ENCODE results near the gene IRF3. TPM values are rescaled to one million over a fixed set of nuclear protein-coding genes. Genes with fewer than 3 reads are reported as not detected.

IRF3 gene
- 48.8 and 80.3 TPM in 2 replicates for total RNA-seq

DNA sequence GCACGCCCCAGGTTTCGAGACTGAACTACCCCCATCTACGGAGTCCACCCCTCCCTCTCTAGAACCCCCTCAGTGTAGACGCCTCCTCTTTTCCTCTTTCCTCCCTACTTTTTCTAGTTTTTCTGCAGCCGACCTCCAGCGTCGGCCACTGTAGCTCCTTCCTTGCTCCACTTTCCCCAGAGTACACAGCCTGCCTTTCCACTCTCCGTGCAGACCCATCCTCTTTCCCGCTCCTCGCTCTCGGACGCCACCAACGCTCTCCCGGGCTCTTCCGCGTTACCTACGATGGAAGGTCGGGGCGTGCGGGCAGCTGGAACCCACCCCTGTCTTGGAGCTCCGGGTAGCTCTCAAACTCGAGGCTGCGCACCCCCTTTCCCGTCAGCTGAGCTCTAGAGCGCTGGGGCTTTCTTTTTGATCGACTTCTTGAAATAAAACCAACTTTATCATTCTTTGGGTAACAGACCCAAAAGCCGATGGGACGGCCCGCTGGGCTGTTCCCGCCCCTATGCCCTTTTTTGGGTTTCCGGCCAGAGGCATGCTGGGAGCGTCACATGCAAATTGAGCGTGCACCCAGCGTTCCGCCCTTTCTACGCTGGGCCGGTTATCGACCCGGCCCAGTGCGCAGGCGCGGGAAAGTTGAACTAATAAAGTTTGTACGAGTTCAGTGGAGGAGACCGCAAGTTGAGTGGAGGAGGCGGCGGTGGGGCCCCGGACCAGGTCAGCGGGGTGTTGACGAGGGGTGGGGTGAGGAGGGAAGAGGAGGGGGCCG is at the start of gene IRF3, which contains the start of gene BCL2L12:
Gene IRF3, minus strand, starts transcription at position 507 of the 769 bp plus-strand sequence. CDS start 1,019 bp downstream, outside the sequence.
Gene BCL2L12, plus strand, starts transcription at position 583 of the 769 bp plus-strand sequence. CDS start 760 bp downstream, outside the sequence.

DNA sequence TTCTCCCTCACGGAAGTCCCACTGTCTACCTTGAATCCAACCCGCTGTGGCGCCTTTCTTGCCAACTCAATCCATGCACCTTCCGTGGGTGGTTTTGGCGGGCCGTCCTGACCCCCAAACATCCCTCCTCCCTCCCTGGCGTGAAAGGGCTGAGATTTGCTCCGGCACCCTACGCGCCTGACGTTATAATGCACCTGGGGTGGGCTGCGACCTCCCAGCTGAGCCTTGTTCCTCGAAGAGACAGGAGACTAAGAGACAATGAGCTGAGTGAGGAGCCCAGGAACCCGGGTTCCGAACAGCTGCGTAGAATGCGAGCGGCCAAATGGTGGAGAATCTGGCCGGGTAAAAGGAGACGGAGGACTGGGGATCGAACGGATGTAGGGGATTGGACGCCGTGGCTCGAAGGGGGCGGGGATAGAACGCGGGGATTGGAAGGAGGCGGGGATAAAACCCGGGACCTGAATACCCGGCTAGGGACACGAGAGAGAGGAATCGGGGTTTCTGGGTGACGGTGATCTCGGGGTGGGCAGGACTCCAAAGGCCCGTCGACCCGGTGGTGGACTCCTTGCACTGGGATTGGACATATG is 25.1 kb upstream of the IRF3 start, which contains the start of gene CPT1C:
Gene CPT1C, plus strand, starts transcription at position 461 of the 587 bp plus-strand sequence. CDS start 1,137 bp downstream, outside the sequence.

GRCh38 chr19:49689133-49690078 is 23.7 kb upstream of the IRF3 start, which contains the start of gene ADM5:
TSS of gene ADM5 (plus strand) at chr19:49689594. CDS start at chr19:49689838, 244 bp downstream.

GRCh38 chr19:49677231-49677900 is 11.7 kb upstream of the IRF3 start, which contains the start of gene PRMT1:
TSS of gene PRMT1 (plus strand) at chr19:49677271. CDS start at chr19:49677281, 10 bp downstream.

GRCh38 chr19:49641688-49642491 is 23.8 kb downstream of the IRF3 start, which contains the start of gene SCAF1:
TSS of gene SCAF1 (plus strand) at chr19:49642209. CDS start at chr19:49645027, 2,818 bp downstream.

GRCh38 chr19:49640113-49640898 is 25.4 kb downstream of the IRF3 start, which contains the start of gene RRAS:
TSS of gene RRAS (minus strand) at chr19:49640143. CDS start at chr19:49640098, 45 bp downstream.

Other genes with a start within 250 kb of the IRF3 start
- not detected in 2 replicates for gene PTH2, start 242.4 kb downstream of the IRF3 start, total RNA-seq
- not detected in 2 replicates for gene GFY, start 240.5 kb downstream of the IRF3 start, total RNA-seq
- gene SLC17A7, start 224.3 kb downstream of the IRF3 start, total RNA-seq: 0.19 and 1.1 TPM in 2 replicates
- gene PIH1D1, start 214.0 kb downstream of the IRF3 start, total RNA-seq: 133 and 157 TPM in 2 replicates
- gene ALDH16A1, start 212.6 kb downstream of the IRF3 start, total RNA-seq: 17.2 and 59.2 TPM in 2 replicates
- 1.5 and 3.4 TPM in 2 replicates for gene FLT3LG, start 191.6 kb downstream of the IRF3 start, total RNA-seq
- 2,978 and 3,842 TPM in 2 replicates for gene RPL13A, start 178.2 kb downstream of the IRF3 start, total RNA-seq
- gene RPS11, start 169.4 kb downstream of the IRF3 start, total RNA-seq: 3,515 and 5,692 TPM in 2 replicates
- 19.0 and 69.3 TPM in 2 replicates for gene FCGRT, start 153.2 kb downstream of the IRF3 start, total RNA-seq
- gene RCN3, start 137.9 kb downstream of the IRF3 start, total RNA-seq: 198 and 257 TPM in 2 replicates
- gene NOSIP, start 85.3 kb downstream of the IRF3 start, total RNA-seq: 49.6 and 72.9 TPM in 2 replicates
- gene PRRG2, start 84.5 kb downstream of the IRF3 start, total RNA-seq: 0.19 and 1.1 TPM in 2 replicates
- 1.1 and 1.3 TPM in 2 replicates for gene PRR12, start 74.7 kb downstream of the IRF3 start, total RNA-seq
- 60.8 and 71.9 TPM in 2 replicates for gene RRAS, start 25.7 kb downstream of the IRF3 start, total RNA-seq
- 10.1 and 21.5 TPM in 2 replicates for gene SCAF1, start 23.6 kb downstream of the IRF3 start, total RNA-seq
- gene BCL2L12, start 76 bp upstream of the IRF3 start, total RNA-seq: 2.8 and 12.8 TPM in 2 replicates
- gene PRMT1, start 11.4 kb upstream of the IRF3 start, total RNA-seq: 274 and 493 TPM in 2 replicates
- gene ADM5, start 23.7 kb upstream of the IRF3 start, total RNA-seq: 0.56 and 0.77 TPM in 2 replicates
- gene CPT1C, start 25.3 kb upstream of the IRF3 start, total RNA-seq: 13.0 and 15.5 TPM in 2 replicates
- gene TSKS, start 97.4 kb upstream of the IRF3 start, total RNA-seq: 0.28 and 0.38 TPM in 2 replicates
- gene AP2A1, start 101.1 kb upstream of the IRF3 start, total RNA-seq: 67.4 and 102 TPM in 2 replicates
- gene FUZ, start 147.4 kb upstream of the IRF3 start, total RNA-seq: 23.7 and 26.8 TPM in 2 replicates
- 14.0 and 14.1 TPM in 2 replicates for gene MED25, start 152.4 kb upstream of the IRF3 start, total RNA-seq
- 35.1 and 42.6 TPM in 2 replicates for gene PTOV1, start 185.3 kb upstream of the IRF3 start, total RNA-seq
- gene PNKP, start 201.7 kb upstream of the IRF3 start, total RNA-seq: 29.0 and 44.3 TPM in 2 replicates
- gene AKT1S1, start 211.5 kb upstream of the IRF3 start, total RNA-seq: 7.9 and 14.6 TPM in 2 replicates
- 6.3 and 7.9 TPM in 2 replicates for gene TBC1D17, start 211.8 kb upstream of the IRF3 start, total RNA-seq
- under 0.01 and 0.38 TPM in 2 replicates for gene IL4I1, start 231.0 kb upstream of the IRF3 start, total RNA-seq